Activated CD4-positive, alpha-beta memory T cell treated with anti-CD3 and anti-CD28 coated beads, Interleukin-2, amount 10 ng/mL, durations not matched to agents 7 days and 5 days (primary cell): Measurements from ENCODE around the gene ADIPOR2. TPM values are rescaled to one million over a fixed set of nuclear protein-coding genes. Genes with fewer than 3 reads are reported as not detected.
A peak's percentile ranks its signal among the peaks of the same experiment; 100 is the strongest.
"Not testable (repeated sequence)": the region's sequence is repeated elsewhere in the genome, so short reads cannot be mapped to it uniquely, and the experiment has no call there.

ENCODE experiments used
- CTCF ChIA-PET: fragments of 350-600 bp; sonication (Branson Sonifier 250); formaldehyde crosslinking; loops from one replicate; lab custom pipeline; 2021; ENCODE audit warnings: antibody characterized with exemption, inconsistent platforms; lab: Charles Lee
- POLR2A ChIA-PET: fragments of 350-600 bp; sonication (Branson Sonifier 250); formaldehyde crosslinking; loops from one replicate; lab custom pipeline; 2021; ENCODE audit warnings: antibody characterized with exemption; lab: Charles Lee
- DNase-seq: peaks from one replicate; pipeline ENCODE4 v3.0.0-alpha.2; 2020
- H3K27ac Mint-ChIP-seq: one replicate; pipeline ENCODE4 v1.8.0; 2021; ENCODE audit warnings: mild to moderate bottlenecking, mixed read lengths
- H3K27me3 Mint-ChIP-seq: one replicate; pipeline ENCODE4 v1.8.0; 2021; ENCODE audit warnings: mixed read lengths
- H3K36me3 Mint-ChIP-seq: one replicate; pipeline ENCODE4 v1.8.0; 2021; ENCODE audit warnings: low read depth, mixed read lengths
- H3K4me1 Mint-ChIP-seq: one replicate; pipeline ENCODE4 v1.8.0; 2021; ENCODE audit warnings: mixed read lengths
- H3K4me3 Mint-ChIP-seq: one replicate; pipeline ENCODE4 v1.8.0; 2021; ENCODE audit warnings: mild to moderate bottlenecking, mixed read lengths
- H3K9me3 Mint-ChIP-seq: one replicate; pipeline ENCODE4 v1.8.0; 2021; ENCODE audit warnings: mixed read lengths
- total RNA-seq, 2 experiments: library from RNA; stranded (reverse); gene quantifications; one replicate each; pipeline ENCODE4 v1.2.3, GENCODE V29; 2021

Gene ADIPOR2
- total RNA-seq, 2 experiments from 2014 or later = 63.8 to 71.8 TPM

DNA sequence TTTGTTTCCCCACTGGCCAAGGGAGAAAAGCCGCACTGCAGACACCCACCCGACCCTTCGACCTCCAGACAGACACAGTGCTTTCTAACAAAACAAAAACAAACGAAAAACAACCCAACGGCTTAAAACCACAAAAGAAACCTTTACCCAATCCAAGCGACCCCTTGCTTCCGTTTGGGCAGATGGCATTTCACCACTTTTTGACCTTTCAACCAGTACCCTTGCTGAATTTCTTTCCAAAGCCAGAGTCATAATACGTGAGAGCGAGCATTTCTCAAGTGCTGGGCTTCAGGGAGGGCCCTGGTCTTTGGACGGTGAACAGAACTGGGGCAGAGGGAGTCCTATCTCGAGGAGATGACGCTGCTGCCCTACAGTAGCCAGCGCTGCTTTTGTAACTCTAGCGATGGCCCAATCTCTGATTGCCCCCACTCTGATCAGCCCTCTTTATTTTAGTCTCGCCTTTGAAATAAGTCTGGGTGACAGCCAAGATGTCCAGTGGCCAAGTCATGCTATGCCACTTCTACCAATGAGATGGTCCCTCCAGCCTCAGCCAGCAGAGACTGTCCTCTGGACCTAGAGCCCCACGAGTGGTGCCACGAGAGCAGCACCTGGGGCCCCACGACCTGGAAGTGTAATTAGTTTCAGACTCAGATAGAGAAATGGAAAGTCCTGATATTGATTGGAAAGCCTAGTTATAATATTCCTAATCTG lies 21.9 kb upstream of the ADIPOR2 start:
- CTCF ChIA-PET = interaction anchor here (2.1 kb wide), 1 partner anchor 271 kb away, joined by 5 read pairs; no protein-coding TSS in a partner anchor
- Mint-ChIP-seq H3K9me3 (no peaks in the 10 kb centered on the region), H3K27ac (peak overlapping the region; percentile 62)

DNA sequence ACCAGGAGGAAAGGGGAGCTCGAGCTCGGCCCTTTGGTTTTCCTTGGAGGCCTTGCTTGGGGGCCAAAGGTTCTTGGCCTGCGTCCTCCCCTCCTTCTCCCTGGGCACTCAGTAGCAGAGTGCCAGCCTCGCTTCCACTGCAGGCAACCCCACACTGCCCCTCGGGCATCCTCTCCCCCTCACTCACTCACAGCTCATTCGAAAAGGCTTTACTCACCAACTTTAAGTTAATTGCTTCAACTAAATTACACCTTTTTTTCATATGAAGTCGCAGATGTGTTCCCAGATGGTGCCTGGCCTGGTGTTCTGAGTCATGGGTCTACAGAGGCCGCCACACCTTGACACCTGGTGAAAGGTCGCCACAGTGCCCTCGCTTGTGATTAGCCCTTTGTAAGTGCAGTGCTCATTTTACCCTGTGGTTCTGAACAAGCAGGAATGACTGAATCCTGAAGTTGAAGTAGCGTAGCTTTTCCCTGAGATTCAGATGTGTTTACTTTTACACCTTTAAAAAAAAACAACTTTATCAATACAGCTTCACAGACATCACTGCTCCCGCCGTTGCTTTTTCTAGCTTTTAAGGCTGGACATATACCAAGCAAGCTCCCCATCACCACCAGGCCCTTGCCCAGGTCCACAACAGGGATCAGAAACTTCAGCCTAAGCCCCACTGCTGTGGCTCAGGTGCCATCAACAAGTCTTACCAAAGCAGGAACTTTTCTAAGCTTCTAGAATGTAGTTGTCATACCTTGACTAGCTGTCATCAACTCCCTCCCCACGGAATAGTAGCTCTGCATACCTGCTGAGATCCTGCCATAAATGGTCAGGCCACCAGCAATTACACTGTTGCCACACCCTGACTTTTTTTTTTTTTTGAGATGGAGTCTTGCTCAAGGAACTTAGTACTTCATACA lies 20.3 kb upstream of the ADIPOR2 start:
- CTCF ChIA-PET = interaction anchor here (0.7 to 2.7 kb wide), 4 partner anchors 17 to 269 kb away, joined by 3 to 8 read pairs (median 6); no protein-coding TSS in a partner anchor

More for the DNA sequence above, 21.9 kb upstream of the ADIPOR2 start:
- POLR2A ChIA-PET = interaction anchor here (2.8 kb wide), 1 partner anchor 22 kb away, joined by 15 read pairs; the partner anchor contains the start of gene ADIPOR2
- Mint-ChIP-seq H3K4me3 (no peak overlapping the region), H3K36me3 (peaks cover 4% of the 10 kb centered on the region), H3K4me1 (peaks cover 54% of the 10 kb centered on the region), H3K27me3 (no peaks in the 10 kb centered on the region)
- DNase-seq = no peak

DNA sequence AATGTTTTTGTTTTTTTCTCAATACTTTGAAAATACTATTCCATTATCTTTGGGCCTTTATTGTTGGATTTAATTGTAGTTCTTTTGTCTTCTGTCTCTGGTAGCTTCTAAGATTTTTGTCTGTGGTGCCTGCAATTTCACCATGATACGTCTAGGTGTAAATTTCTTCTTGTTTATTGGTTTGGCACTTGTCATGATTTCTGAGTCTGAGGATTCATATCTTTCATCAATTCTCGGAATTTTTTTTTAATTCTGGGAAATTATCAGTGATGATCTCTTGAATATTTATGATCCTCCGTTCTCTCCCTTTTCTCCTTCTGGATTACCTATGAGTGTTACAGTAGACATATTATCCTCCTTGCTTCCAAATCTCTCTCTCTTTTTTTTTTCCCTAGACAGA lies 14.8 kb upstream of the ADIPOR2 start:
- H3K4me1 Mint-ChIP-seq = peaks cover 6% of the 10 kb centered on the region
- H3K27me3 Mint-ChIP-seq = peaks cover 14% of the 10 kb centered on the region
- CTCF ChIA-PET = interaction anchor here (1.4 kb wide), 1 partner anchor 11 kb away, joined by 3 read pairs; no protein-coding TSS in a partner anchor
- no peaks in the 10 kb centered on the region for H3K9me3 Mint-ChIP-seq
- no peaks in the 10 kb centered on the region for H3K36me3 Mint-ChIP-seq
- H3K4me3 Mint-ChIP-seq = no peak overlapping the region
- H3K27ac Mint-ChIP-seq = no peak overlapping the region
- POLR2A ChIA-PET = no interaction called here
- DNase-seq = no peak

More for the DNA sequence above, 20.3 kb upstream of the ADIPOR2 start:
- no peak overlapping the region for H3K4me3 Mint-ChIP-seq
- H3K27ac Mint-ChIP-seq = no peak overlapping the region
- no peaks in the 10 kb centered on the region for H3K9me3 Mint-ChIP-seq
- POLR2A ChIA-PET = interaction anchor here (1.0 to 2.8 kb wide), 3 partner anchors 9 to 41 kb away, joined by 3 to 15 read pairs (median 4); partner anchors contain the start of genes ADIPOR2 and WNT5B
- H3K36me3 Mint-ChIP-seq = peaks cover 4% of the 10 kb centered on the region
- H3K4me1 Mint-ChIP-seq = peaks cover 46% of the 10 kb centered on the region
- no peaks in the 10 kb centered on the region for H3K27me3 Mint-ChIP-seq
- no peak for DNase-seq

DNA sequence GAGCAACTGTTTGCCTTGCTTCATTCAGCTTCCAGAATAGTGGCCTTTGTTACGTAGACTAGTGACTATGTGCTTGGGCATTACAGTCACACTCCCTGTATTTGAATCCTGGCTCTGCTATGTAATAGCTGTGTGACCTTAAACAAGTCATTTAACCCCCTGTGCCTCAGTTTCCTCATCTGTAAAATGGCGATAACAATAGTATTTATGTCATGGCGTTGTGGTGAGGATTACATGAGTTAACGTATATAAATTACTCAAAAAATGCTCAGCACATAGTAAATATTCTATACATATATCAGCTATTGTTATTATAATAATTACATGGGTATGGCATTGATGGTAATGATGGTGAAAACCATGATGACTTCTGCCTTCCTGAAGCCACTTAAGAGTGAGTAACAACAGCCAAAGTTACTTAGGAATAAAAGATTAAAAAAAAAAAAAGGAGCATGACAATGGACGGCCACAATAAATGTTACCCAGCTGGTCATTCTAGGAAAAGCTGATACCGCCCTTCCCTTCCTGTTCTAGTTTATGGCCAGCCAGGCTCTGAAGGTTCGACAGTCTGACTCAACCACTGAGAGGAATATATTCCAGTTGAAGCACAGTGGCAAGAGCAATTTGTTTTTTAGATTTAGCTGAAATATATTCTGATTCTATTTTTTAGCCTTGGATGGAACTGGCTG lies 9.9 kb upstream of the ADIPOR2 start:
- no peaks in the 10 kb centered on the region for H3K4me1 Mint-ChIP-seq
- no peaks in the 10 kb centered on the region for H3K9me3 Mint-ChIP-seq
- POLR2A ChIA-PET = interaction anchor here (2.5 kb wide), 1 partner anchor 10 kb away, joined by 13 read pairs; the partner anchor contains the start of gene ADIPOR2
- H3K4me3 Mint-ChIP-seq = no peak overlapping the region
- H3K36me3 Mint-ChIP-seq = no peaks in the 10 kb centered on the region
- peaks cover 14% of the 10 kb centered on the region for H3K27me3 Mint-ChIP-seq
- H3K27ac Mint-ChIP-seq = no peak overlapping the region
- no peak for DNase-seq
- CTCF ChIA-PET = interaction anchor here (1.1 to 1.4 kb wide), 2 partner anchors 46 to 89 kb away, joined by 3 to 5 read pairs; no protein-coding TSS in a partner anchor

DNA sequence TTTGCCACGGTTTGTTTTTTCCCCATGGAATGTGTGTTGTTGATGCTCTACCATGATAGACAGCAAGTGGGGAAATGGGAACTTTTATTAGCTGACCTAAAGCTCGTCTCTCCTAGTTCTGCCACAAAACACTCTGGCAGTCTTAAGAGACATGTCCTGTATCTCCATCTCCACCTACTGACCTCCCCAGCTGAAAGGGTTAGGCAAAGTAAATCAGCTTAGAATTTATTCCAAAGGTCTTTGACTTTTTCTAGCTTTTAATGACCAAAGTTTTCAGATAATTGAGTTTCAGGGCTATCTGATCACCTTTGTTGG lies 9.4 kb upstream of the ADIPOR2 start:
- H3K27me3 Mint-ChIP-seq = peaks cover 14% of the 10 kb centered on the region
- POLR2A ChIA-PET = interaction anchor here (2.5 kb wide), 1 partner anchor 9 kb away, joined by 13 read pairs; the partner anchor contains the start of gene ADIPOR2
- no peak for DNase-seq
- H3K27ac Mint-ChIP-seq = no peak overlapping the region
- no peaks in the 10 kb centered on the region for H3K9me3 Mint-ChIP-seq
- CTCF ChIA-PET = interaction anchor here (1.1 to 1.4 kb wide), 2 partner anchors 47 to 89 kb away, joined by 3 to 5 read pairs; no protein-coding TSS in a partner anchor
- H3K4me1 Mint-ChIP-seq = no peaks in the 10 kb centered on the region
- no peak overlapping the region for H3K4me3 Mint-ChIP-seq
- H3K36me3 Mint-ChIP-seq = no peaks in the 10 kb centered on the region

DNA sequence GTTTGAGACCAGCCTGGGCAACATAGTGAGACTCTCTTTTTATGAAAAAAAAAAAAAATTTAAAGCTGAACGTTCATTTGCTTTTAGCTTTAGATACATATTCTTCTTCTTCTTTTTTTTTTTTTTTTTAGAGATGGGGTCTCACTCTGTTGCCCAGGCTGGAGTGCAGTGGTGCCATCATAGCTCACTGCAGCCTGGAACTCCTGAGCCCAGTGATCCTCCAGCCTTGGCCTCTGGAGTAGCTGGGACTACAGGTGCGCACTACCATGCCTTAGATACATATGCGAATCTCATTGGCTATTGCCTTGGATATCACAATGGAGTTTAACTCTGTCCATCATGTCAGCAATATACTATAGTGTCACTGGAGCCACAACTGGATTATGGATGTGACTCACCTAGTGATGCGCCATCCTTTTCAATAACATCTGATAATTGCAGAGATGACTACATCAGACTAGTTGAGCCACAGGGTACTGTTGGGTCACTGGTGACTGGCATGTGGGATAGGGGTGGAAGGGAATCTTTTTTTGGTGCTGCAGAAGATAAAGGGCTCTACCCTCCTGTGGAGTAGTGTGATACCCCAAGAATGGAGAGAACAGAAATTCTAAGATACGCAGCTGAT lies 2.7 kb upstream of the ADIPOR2 start:
- Mint-ChIP-seq H3K4me3 (no peak overlapping the region), H3K4me1 (peaks cover 35% of the 10 kb centered on the region), H3K27ac (no peak overlapping the region), H3K9me3 (no peaks in the 10 kb centered on the region), H3K27me3 (no peaks in the 10 kb centered on the region), H3K36me3 (peaks cover 11% of the 10 kb centered on the region)
- no peak for DNase-seq
- ChIA-PET CTCF (interaction anchor here (0.7 to 2.5 kb wide), 7 partner anchors 10 to 103 kb away, joined by 3 to 7 read pairs (median 3); no protein-coding TSS in a partner anchor), POLR2A (interaction anchor here (1.3 kb wide), 1 partner anchor 22 kb away, joined by 3 read pairs; no protein-coding TSS in a partner anchor)

DNA sequence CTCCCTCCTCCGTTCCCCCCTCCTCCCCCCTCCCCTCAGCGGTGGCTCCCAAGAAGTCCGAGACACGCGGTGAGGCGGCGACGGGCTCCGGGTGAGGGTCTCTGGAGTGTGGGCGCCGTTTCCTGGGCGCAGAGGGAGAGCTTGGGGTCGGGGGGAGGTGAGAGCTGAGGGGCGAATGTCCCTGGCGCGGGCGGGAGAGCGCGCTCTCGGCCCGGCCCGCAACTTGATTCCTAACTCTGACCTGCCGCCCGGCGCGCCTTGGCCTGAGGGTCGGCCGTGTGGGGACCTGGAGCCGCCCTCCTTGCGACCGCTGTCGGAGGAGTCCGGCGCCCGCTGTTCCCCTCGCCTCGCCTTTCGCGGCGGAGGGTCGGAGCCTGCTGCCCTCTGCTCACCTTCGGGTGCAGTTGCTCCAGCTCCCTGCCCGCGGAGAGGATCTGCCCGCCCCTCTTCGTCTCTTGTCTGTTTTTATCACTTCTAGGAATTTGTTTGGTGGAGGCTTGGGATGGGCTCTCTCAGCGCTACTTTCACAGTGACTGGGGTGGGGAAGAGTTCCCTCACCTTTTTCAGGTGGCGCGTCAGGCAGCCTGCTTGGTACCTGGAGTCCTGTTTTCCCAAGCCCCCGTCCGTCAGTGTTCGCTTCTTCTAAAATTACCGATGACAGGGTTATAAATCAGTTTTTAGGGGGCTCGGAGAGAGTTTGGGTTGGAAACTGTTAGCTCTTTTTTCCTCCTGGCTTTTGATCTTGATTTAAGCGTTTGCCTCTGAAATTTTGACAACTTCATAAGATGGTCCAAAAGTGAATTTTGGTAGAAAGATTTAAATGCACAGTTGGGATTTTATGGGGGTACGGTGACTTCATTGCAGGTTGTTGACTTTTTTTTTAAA lies 495 bp downstream of the ADIPOR2 start:
- Mint-ChIP-seq H3K27me3 (no peaks in the 10 kb centered on the region), H3K27ac (peak overlapping the region; percentile 84), H3K4me3 (peak overlapping the region; percentile 98), H3K36me3 (peaks cover 22% of the 10 kb centered on the region), H3K4me1 (peaks cover 50% of the 10 kb centered on the region), H3K9me3 (no peaks in the 10 kb centered on the region)
- CTCF ChIA-PET = interaction anchor here (0.6 to 2.1 kb wide), 6 partner anchors 37 to 328 kb away, joined by 3 to 8 read pairs (median 6); no protein-coding TSS in a partner anchor
- POLR2A ChIA-PET = interaction anchor here (0.6 to 3.8 kb wide), 18 partner anchors 10 to 1303 kb away, joined by 3 to 23 read pairs (median 4); no protein-coding TSS in a partner anchor
- no peak for DNase-seq

DNA sequence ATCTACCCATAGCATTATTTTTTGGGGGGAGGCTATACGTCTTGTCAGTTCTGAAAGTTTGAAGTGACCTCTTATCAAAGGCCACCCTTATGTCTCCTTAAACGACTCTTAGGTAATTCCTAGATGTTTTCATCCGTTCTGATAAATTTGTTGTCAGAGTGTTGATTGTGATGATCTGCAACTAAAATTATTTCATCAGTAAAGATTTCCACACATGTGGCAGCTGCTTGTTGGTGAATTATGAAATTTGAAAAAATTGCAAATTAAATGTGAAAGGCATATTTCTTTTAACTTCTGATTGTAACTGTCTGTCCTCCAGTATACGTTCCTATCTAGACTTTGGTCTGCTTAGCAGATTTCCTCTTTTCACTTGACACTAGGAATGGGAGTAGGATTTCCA lies 1.4 kb downstream of the ADIPOR2 start:
- H3K4me3 Mint-ChIP-seq = peak overlapping the region; percentile 98
- no peak for DNase-seq
- peak overlapping the region; percentile 84 for H3K27ac Mint-ChIP-seq
- peaks cover 23% of the 10 kb centered on the region for H3K36me3 Mint-ChIP-seq
- ChIA-PET CTCF (interaction anchor here (0.6 to 1.3 kb wide), 3 partner anchors 27 to 329 kb away, joined by 3 to 6 read pairs (median 3); no protein-coding TSS in a partner anchor), POLR2A (interaction anchor here (0.6 to 3.8 kb wide), 8 partner anchors 11 to 1171 kb away, joined by 3 to 23 read pairs (median 5); no protein-coding TSS in a partner anchor)
- peaks cover 56% of the 10 kb centered on the region for H3K4me1 Mint-ChIP-seq
- H3K9me3 Mint-ChIP-seq = no peaks in the 10 kb centered on the region
- H3K27me3 Mint-ChIP-seq = no peaks in the 10 kb centered on the region

DNA sequence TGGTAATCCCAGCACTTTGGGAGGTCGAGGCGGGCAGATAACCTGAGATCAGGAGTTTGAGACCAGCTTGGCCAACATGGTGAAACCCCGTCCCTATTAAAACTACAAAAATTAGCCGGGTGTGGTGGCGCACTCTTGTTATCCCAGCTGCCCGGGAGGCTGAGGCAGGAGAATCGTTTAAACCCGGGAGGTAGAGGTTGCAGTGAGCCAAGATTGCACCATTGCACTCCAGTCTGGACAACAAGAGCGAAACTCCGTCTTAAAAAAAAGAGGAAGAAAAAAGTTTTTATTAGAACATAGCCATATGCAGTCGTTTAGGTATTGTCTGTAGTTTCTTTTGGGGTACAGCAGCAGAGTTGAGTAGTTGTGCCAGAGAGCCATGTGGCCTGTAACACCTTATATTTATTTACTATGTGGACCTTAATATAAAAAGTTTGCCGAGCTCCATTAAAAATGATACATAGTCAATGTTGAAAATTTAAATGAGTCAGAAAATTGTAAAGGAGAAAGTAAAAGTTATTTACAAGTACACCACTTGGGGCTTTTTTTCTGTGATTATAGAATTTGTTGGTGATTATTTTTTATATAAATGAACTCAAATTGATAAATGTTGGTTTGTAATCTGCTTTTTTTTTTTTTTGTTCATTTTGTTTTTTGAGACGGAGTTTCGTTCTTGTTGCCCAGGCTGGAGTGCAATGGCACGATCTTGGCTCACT lies 2.2 kb downstream of the ADIPOR2 start:
- no peak for DNase-seq
- peak overlapping the region; percentile 14 for H3K4me3 Mint-ChIP-seq
- POLR2A ChIA-PET = interaction anchor here (0.6 to 3.8 kb wide), 2 partner anchors 9 to 32 kb away, joined by 3 to 23 read pairs; no protein-coding TSS in a partner anchor
- CTCF ChIA-PET = interaction anchor here (0.6 to 1.3 kb wide), 6 partner anchors 10 to 159 kb away, joined by 3 to 5 read pairs (median 3); no protein-coding TSS in a partner anchor
- no peaks in the 10 kb centered on the region for H3K27me3 Mint-ChIP-seq
- H3K4me1 Mint-ChIP-seq = peaks cover 60% of the 10 kb centered on the region
- no peak overlapping the region for H3K27ac Mint-ChIP-seq
- peaks cover 26% of the 10 kb centered on the region for H3K36me3 Mint-ChIP-seq
- H3K9me3 Mint-ChIP-seq = no peaks in the 10 kb centered on the region

DNA sequence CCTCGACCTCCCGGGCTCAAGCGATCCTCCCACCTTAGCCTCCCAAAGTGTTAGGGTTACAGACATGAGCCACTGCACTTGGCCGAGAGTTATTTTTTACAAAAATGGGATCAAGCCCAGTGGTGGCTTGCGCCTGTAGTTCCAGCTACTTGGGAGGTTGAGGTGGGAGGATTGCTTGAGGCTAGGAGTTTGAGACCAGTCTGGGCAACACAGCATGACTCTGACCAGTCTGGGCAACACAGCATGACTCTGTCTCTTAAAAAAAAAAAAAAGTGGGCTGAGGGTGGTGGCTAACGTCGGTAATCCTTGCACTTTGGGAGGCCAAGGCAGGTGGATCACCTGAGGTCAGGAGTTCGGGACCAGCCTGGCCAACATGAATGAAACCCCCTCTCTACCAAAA lies 4.2 kb downstream of the ADIPOR2 start:
- DNase-seq, H3K9me3 Mint-ChIP-seq, H3K27ac Mint-ChIP-seq, H3K27me3 Mint-ChIP-seq, POLR2A ChIA-PET, H3K4me3 Mint-ChIP-seq, CTCF ChIA-PET: not testable (repeated sequence)
- H3K36me3 Mint-ChIP-seq = peaks cover 26% of the 10 kb centered on the region
- H3K4me1 Mint-ChIP-seq = peaks cover 57% of the 10 kb centered on the region
